Activated CD4-positive, alpha-beta T cell treated with anti-CD3 and anti-CD28 coated beads for 36 hours (primary cell): ENCODE data around the gene NSMF. TPM values are rescaled to one million over a fixed set of nuclear protein-coding genes. Genes with fewer than 3 reads are reported as not detected.
A peak's percentile ranks its signal among the peaks of the same experiment; 100 is the strongest.

Experiments used
- ATAC-seq: fragments of 200-7000 bp; cut with Tn5 transposase; one replicate; pipeline ENCODE4 v1.10.0; 2021; ENCODE audit warnings: mild to moderate bottlenecking, moderate library complexity
- CTCF ChIA-PET: fragments of 350-600 bp; sonication (Branson Sonifier 250); formaldehyde crosslinking; loops from one replicate; lab custom pipeline; 2021; ENCODE audit warnings: antibody characterized with exemption; lab: Charles Lee
- POLR2A ChIA-PET: fragments of 350-600 bp; sonication (Branson Sonifier 250); formaldehyde crosslinking; loops from one replicate; lab custom pipeline; 2021; ENCODE audit warnings: antibody characterized with exemption, inconsistent platforms; lab: Charles Lee
- DNase-seq: peaks from one replicate; pipeline ENCODE4 v3.0.0-alpha.2; 2020
- H3K27ac Mint-ChIP-seq: one replicate; pipeline ENCODE4 v1.8.0; 2021; ENCODE audit warnings: mixed read lengths
- H3K27me3 Mint-ChIP-seq: one replicate; pipeline ENCODE4 v1.8.0; 2021; ENCODE audit warnings: mixed read lengths
- H3K36me3 Mint-ChIP-seq: one replicate; pipeline ENCODE4 v1.8.0; 2021; ENCODE audit warnings: low read depth, mixed read lengths
- H3K4me1 Mint-ChIP-seq: one replicate; pipeline ENCODE4 v1.8.0; 2021; ENCODE audit warnings: mixed read lengths
- H3K4me3 Mint-ChIP-seq: one replicate; pipeline ENCODE4 v1.8.0; 2021; ENCODE audit warnings: mild to moderate bottlenecking, moderate library complexity, mixed read lengths
- H3K9me3 Mint-ChIP-seq: one replicate; pipeline ENCODE4 v1.8.0; 2021; ENCODE audit warnings: low read depth, mixed read lengths
- intact Hi-C, 2 experiments: fragments of 100-400 bp; cut with DNase I in 1 of 2; cut with micrococcal nuclease in 1 of 2; formaldehyde crosslinking; loops; one replicate each; pipeline versions ENCODE4 v1.14.2 to v1.15.1; 2022 to 2024; cut with DNase I, micrococcal nuclease
- total RNA-seq, 2 experiments: library from RNA; stranded (reverse); gene quantifications; one replicate each; pipeline ENCODE4 v1.2.3, GENCODE V29; 2021

NSMF gene
- total RNA-seq, 2 experiments from 2014 or later, result 63.6 to 65.0 TPM

GRCh38 chr9:137498720-137499150 lies 39.6 kb upstream of the NSMF start:
- ChIA-PET POLR2A (no interaction called here), CTCF (no interaction called here)
- intact Hi-C loops, result no loop called here

GRCh38 chr9:137497921-137498719 lies 39.0 kb upstream of the NSMF start:
- no peaks in the 10 kb centered on the region for H3K36me3 Mint-ChIP-seq
- no peak overlapping the region for H3K4me3 Mint-ChIP-seq
- no peak for DNase-seq
- peaks cover 3% of the 10 kb centered on the region for H3K4me1 Mint-ChIP-seq
- CTCF ChIA-PET, result no interaction called here
- no peak overlapping the region for H3K27ac Mint-ChIP-seq
- ATAC-seq, result no peak
- intact Hi-C loops, result no loop called here
- H3K27me3 Mint-ChIP-seq, result no peaks in the 10 kb centered on the region
- H3K9me3 Mint-ChIP-seq, result no peaks in the 10 kb centered on the region
- POLR2A ChIA-PET, result no interaction called here

More at GRCh38 chr9:137498720-137499150, 39.6 kb upstream of the NSMF start:
- Mint-ChIP-seq H3K36me3 (no peaks in the 10 kb centered on the region), H3K27ac (no peak overlapping the region), H3K27me3 (no peaks in the 10 kb centered on the region), H3K4me1 (peaks cover 3% of the 10 kb centered on the region), H3K4me3 (no peak overlapping the region), H3K9me3 (no peaks in the 10 kb centered on the region)
- ATAC-seq (no peak), DNase-seq (no peak)

GRCh38 chr9:137496601-137497375 lies 37.7 kb upstream of the NSMF start:
- Mint-ChIP-seq H3K27me3 (no peaks in the 10 kb centered on the region), H3K36me3 (no peaks in the 10 kb centered on the region), H3K4me1 (peaks cover 3% of the 10 kb centered on the region), H3K9me3 (no peaks in the 10 kb centered on the region), H3K27ac (no peak overlapping the region), H3K4me3 (no peak overlapping the region)
- DNase-seq (no peak), ATAC-seq (no peak)
- intact Hi-C loops, result no loop called here
- CTCF ChIA-PET, result no interaction called here
- POLR2A ChIA-PET, result no interaction called here

GRCh38 chr9:137494550-137495351 lies 35.6 kb upstream of the NSMF start:
- Mint-ChIP-seq H3K4me3 (no peak overlapping the region), H3K4me1 (peaks cover 3% of the 10 kb centered on the region)

GRCh38 chr9:137494104-137494544 lies 35.0 kb upstream of the NSMF start:
- ChIA-PET POLR2A (no interaction called here), CTCF (interaction anchor here (0.8 kb wide), 1 partner anchor 18 kb away, joined by 4 read pairs; no protein-coding TSS in a partner anchor)
- DNase-seq (no peak), ATAC-seq (no peak)
- no peaks in the 10 kb centered on the region for H3K9me3 Mint-ChIP-seq
- H3K4me3 Mint-ChIP-seq, result no peak overlapping the region
- no peak overlapping the region for H3K27ac Mint-ChIP-seq
- no peaks in the 10 kb centered on the region for H3K36me3 Mint-ChIP-seq
- intact Hi-C loops, result no loop called here
- H3K4me1 Mint-ChIP-seq, result peaks cover 3% of the 10 kb centered on the region
- no peaks in the 10 kb centered on the region for H3K27me3 Mint-ChIP-seq

More at GRCh38 chr9:137494550-137495351, 35.6 kb upstream of the NSMF start:
- Mint-ChIP-seq H3K36me3 (no peaks in the 10 kb centered on the region), H3K27me3 (no peaks in the 10 kb centered on the region), H3K9me3 (no peaks in the 10 kb centered on the region), H3K27ac (no peak overlapping the region)
- intact Hi-C loops, result no loop called here
- CTCF ChIA-PET, result interaction anchor here (0.6 kb wide), 1 partner anchor 476 kb away, joined by 3 read pairs; no protein-coding TSS in a partner anchor
- ATAC-seq (no peak), DNase-seq (no peak)
- POLR2A ChIA-PET, result no interaction called here

GRCh38 chr9:137493364-137494103 lies 34.4 kb upstream of the NSMF start:
- H3K4me1 Mint-ChIP-seq, result peaks cover 3% of the 10 kb centered on the region
- intact Hi-C loops, result no loop called here
- ATAC-seq (no peak), DNase-seq (no peak)
- ChIA-PET CTCF (interaction anchor here (0.8 kb wide), 1 partner anchor 17 kb away, joined by 4 read pairs; no protein-coding TSS in a partner anchor), POLR2A (no interaction called here)
- H3K27me3 Mint-ChIP-seq, result no peaks in the 10 kb centered on the region
- H3K4me3 Mint-ChIP-seq, result no peak overlapping the region
- no peaks in the 10 kb centered on the region for H3K9me3 Mint-ChIP-seq
- H3K27ac Mint-ChIP-seq, result no peak overlapping the region
- no peaks in the 10 kb centered on the region for H3K36me3 Mint-ChIP-seq

- Mint-ChIP-seq H3K9me3 (no peaks in the 10 kb centered on the region), H3K4me3 (no peak overlapping the region), H3K36me3 (no peaks in the 10 kb centered on the region), H3K27ac (no peak overlapping the region), H3K4me1 (peaks cover 3% of the 10 kb centered on the region), H3K27me3 (no peaks in the 10 kb centered on the region)
- peak; percentile 63 for DNase-seq
- ChIA-PET CTCF (no interaction called here), POLR2A (no interaction called here)
- intact Hi-C loops, result loop anchor here in 1 of 2 experiments (1.0 kb wide), 3 partner anchors 33 to 59 kb away; partner anchors contain the start of genes MRPL41 and NSMF
- ATAC-seq, result peak; percentile 85
Observed at GRCh38 chr9:137492464-137493363, 33.6 kb upstream of the NSMF start.

GRCh38 chr9:137491735-137492432 lies 32.8 kb upstream of the NSMF start:
- no peak for ATAC-seq
- ChIA-PET CTCF (no interaction called here), POLR2A (no interaction called here)
- Mint-ChIP-seq H3K27me3 (no peaks in the 10 kb centered on the region), H3K4me3 (no peak overlapping the region), H3K4me1 (peaks cover 3% of the 10 kb centered on the region), H3K27ac (no peak overlapping the region), H3K36me3 (no peaks in the 10 kb centered on the region), H3K9me3 (no peaks in the 10 kb centered on the region)
- no peak for DNase-seq
- intact Hi-C loops, result loop anchor here in 1 of 2 experiments (1.0 kb wide), 3 partner anchors 33 to 59 kb away; partner anchors contain the start of genes MRPL41 and NSMF

- no peak overlapping the region for H3K27ac Mint-ChIP-seq
- ATAC-seq (no peak), DNase-seq (no peak)
- CTCF ChIA-PET, result interaction anchor here (1.2 kb wide), 1 partner anchor 19 kb away, joined by 5 read pairs; no protein-coding TSS in a partner anchor
- POLR2A ChIA-PET, result no interaction called here
- no peak overlapping the region for H3K4me3 Mint-ChIP-seq
- peaks cover 3% of the 10 kb centered on the region for H3K4me1 Mint-ChIP-seq
- no peaks in the 10 kb centered on the region for H3K27me3 Mint-ChIP-seq
- intact Hi-C loops, result no loop called here
- no peaks in the 10 kb centered on the region for H3K36me3 Mint-ChIP-seq
- no peaks in the 10 kb centered on the region for H3K9me3 Mint-ChIP-seq
Observed at GRCh38 chr9:137490532-137491186, 31.5 kb upstream of the NSMF start.
